CD4-positive, alpha-beta T cell treated with Interleukin-1 beta for 1 hour (primary cell): Measurements from ENCODE around the gene ERC1.
"Not testable (repeated sequence)": the region's sequence is repeated elsewhere in the genome, so short reads cannot be mapped to it uniquely, and the experiment has no call there.

Experiments
- DNase-seq, 2 donors: peaks; one replicate each; pipeline ENCODE4 v3.0.0-alpha.2; 2020 to 2022

ERC1 gene

GRCh38 chr12:1329784-1330476, 338.9 kb downstream of the ERC1 start:
- no peak for DNase-seq

- DNase-seq, result no peak
These were observed 339.4 kb downstream of the ERC1 start for GRCh38 chr12:1330477-1330827.

GRCh38 chr12:1332327-1332726, 341.3 kb downstream of the ERC1 start:
- no peak for DNase-seq

GRCh38 chr12:1338483-1339177, 347.6 kb downstream of the ERC1 start:
- DNase-seq, result no peak

GRCh38 chr12:1339178-1339541, 348.1 kb downstream of the ERC1 start:
- DNase-seq, result not testable (repeated sequence)

- no peak for DNase-seq
These were observed 348.7 kb downstream of the ERC1 start for GRCh38 chr12:1339618-1340319.

- not testable (repeated sequence) for DNase-seq
These were observed 350.2 kb downstream of the ERC1 start for GRCh38 chr12:1341270-1341669.

- DNase-seq, result no peak
These were observed 352.4 kb downstream of the ERC1 start for GRCh38 chr12:1343422-1343821.

- no peak for DNase-seq
These were observed 353.2 kb downstream of the ERC1 start for GRCh38 chr12:1344245-1344644.

GRCh38 chr12:1346126-1346525, 355.1 kb downstream of the ERC1 start:
- DNase-seq, result no peak

- no peak for DNase-seq
These were observed 356.3 kb downstream of the ERC1 start for GRCh38 chr12:1347294-1347693.

- no peak for DNase-seq
These were observed 357.6 kb downstream of the ERC1 start for GRCh38 chr12:1348606-1349005.

- DNase-seq, result no peak
These were observed 359.3 kb downstream of the ERC1 start for GRCh38 chr12:1350055-1350933.

GRCh38 chr12:1350934-1351240, 359.9 kb downstream of the ERC1 start:
- DNase-seq, result no peak

- DNase-seq, result no peak
These were observed 360.9 kb downstream of the ERC1 start for GRCh38 chr12:1351926-1352325.

GRCh38 chr12:1353451-1353850, 362.4 kb downstream of the ERC1 start:
- DNase-seq, result no peak

- no peak for DNase-seq
These were observed 364.4 kb downstream of the ERC1 start for GRCh38 chr12:1355396-1355795.

- not testable (repeated sequence) for DNase-seq
These were observed 364.8 kb downstream of the ERC1 start for GRCh38 chr12:1355871-1356270.

- no peak for DNase-seq
These were observed 365.3 kb downstream of the ERC1 start for GRCh38 chr12:1356285-1356684.

GRCh38 chr12:1357171-1357570, 366.1 kb downstream of the ERC1 start:
- no peak for DNase-seq

- DNase-seq, result no peak
These were observed 366.7 kb downstream of the ERC1 start for GRCh38 chr12:1357711-1358110.

GRCh38 chr12:1360441-1361210, 369.6 kb downstream of the ERC1 start:
- no peak for DNase-seq
